Adrenal gland (tissue), 5 donors: ENCODE results near the gene ZNF568.

Source experiments
- POLR2A ChIP-seq, 2 donors: fragments of 450-650 bp; IDR thresholded peaks; one replicate each; pipeline ENCODE4 v1.6.1; 2017; ENCODE audit warnings: antibody characterized with exemption in 2 of 2, mild to moderate bottlenecking in 2 of 2, moderate library complexity in 1 of 2
- TF ChIP-seq, protein P1 (sequence below), 6 experiments: fragments of 450-650 bp in 4 of 6; fragments of 200-600 bp in 2 of 6; sonication (generic) in 1 of 6; IDR thresholded peaks; 1 replicate in 5 of 6; 2 replicates in 1 of 6; pipeline versions ENCODE4 v1.5.1 to v1.8.0; 2016 to 2021; ENCODE audit warnings: antibody characterized with exemption in 6 of 6, mild to moderate bottlenecking in 2 of 6, moderate library complexity in 1 of 6
- donor health status: DM: no; HTN: no; CAD: no.

DNA sequence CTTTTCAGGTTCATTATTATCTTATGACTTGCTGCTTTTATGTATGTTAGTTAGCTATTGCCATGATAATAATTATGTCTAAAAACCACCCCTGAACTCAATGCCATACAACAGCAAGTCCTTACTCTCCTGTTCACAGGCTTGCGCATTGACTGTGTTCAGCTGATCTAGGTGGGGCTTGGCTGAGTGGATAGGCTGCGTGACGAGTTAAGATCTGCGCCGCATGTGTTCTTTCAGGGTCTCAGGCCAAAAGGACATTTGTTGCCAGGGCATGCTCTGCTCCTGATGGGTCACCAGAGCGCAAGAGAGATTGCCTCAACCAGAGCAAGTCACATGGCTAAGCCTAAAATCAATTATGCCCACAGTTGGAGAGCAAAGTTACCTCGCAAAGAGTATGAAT is 859 bp downstream of the ZNF568 start:
- TF ChIP-seq, protein P1, sequence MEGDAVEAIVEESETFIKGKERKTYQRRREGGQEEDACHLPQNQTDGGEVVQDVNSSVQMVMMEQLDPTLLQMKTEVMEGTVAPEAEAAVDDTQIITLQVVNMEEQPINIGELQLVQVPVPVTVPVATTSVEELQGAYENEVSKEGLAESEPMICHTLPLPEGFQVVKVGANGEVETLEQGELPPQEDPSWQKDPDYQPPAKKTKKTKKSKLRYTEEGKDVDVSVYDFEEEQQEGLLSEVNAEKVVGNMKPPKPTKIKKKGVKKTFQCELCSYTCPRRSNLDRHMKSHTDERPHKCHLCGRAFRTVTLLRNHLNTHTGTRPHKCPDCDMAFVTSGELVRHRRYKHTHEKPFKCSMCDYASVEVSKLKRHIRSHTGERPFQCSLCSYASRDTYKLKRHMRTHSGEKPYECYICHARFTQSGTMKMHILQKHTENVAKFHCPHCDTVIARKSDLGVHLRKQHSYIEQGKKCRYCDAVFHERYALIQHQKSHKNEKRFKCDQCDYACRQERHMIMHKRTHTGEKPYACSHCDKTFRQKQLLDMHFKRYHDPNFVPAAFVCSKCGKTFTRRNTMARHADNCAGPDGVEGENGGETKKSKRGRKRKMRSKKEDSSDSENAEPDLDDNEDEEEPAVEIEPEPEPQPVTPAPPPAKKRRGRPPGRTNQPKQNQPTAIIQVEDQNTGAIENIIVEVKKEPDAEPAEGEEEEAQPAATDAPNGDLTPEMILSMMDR (IDR thresholded peaks at IDR 0.05) = no peak
- no peak for TF ChIP-seq POLR2A (IDR thresholded peaks at IDR 0.05)
